ENCODE results near the gene MORN5.

The MORN5 gene

GRCh38 chr9:122192914-122193525 lies 33.3 kb downstream of the MORN5 start:
- no peak for DNase-seq

DNA sequence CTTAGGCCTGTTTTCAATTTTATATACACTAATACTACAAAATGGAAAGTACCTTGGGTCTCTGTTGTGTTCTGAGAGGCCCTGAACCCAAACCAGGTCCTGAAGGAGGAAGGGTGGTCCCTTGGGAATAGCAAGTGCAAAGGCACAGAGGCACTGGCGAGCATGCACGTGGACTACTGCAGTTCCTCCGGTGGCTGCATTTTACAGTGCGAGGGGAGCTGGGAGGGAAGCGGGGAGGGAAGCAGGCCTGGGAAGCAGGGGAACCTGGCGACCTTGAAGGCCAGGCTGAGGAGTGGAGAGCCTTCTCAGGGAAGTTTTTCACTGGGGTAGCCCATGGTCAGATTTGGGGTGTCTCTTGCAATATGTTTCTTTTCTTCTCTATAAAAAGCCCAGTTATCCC lies 33.9 kb downstream of the MORN5 start:
- no peak for DNase-seq

DNA sequence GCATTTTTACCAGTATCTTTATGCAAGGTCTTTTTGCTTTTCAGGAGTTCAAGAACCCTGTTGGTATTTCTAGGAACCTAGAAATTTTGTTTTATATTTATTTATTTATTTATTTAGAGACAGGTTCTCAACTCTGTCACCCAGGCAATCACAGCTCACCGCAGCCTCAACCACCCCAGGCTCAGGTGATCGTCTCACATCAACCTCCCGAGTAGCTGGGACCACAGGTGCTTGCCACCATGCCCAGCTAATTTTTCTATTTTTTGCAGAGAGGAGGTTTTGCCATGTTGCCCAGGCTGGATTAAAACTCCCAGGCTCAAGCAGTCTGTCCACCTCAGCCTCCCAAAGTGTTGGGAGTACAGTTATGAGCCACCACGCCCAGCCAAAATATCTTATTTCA lies 36.2 kb downstream of the MORN5 start:
- DNase-seq, result no peak

DNA sequence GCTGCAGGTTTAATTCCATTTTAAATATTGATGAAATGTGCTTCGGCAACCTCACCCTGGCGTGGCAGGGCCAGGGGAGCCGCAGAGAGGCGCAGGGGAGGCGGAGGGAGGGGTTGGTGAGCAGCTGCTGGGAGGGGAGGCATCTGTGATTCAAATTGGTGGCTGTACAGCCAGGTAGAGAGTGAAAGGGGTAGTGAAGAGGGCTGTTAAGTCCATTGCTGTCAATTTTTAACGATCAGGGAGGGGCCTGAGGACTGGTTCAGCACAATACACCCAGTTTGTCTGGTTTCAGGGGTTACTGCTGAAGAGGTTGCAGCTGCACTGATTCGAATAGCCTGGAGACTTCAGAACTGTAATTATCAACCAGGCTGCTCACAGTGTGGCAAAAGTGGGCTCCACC lies 37.7 kb downstream of the MORN5 start:
- no peak for DNase-seq

GRCh38 chr9:122197882-122198281 lies 38.2 kb downstream of the MORN5 start:
- DNase-seq, result no peak

- no peak for DNase-seq
Measured at GRCh38 chr9:122200960-122201595, 41.4 kb downstream of the MORN5 start.

GRCh38 chr9:122201641-122202040 lies 41.9 kb downstream of the MORN5 start:
- DNase-seq, result no peak

DNA sequence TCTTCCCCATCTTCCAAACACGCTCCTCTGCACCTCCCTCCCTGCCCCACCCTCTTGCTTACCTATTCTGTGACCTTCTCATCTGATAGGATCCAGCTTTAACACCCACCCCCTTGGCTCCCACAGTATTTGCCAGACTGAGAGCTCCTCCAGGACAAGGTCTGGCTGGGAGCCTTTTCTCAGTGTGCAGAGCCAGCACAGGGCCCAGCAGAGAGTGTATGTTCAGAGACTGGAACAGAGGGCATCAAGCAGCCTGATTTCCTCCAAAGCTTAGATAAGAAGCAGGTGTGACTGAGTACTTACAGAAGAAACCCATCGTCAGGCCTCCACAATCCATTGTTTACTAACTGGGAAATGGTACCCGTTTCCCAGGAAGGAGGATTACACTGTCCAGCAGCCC lies 42.4 kb downstream of the MORN5 start:
- no peak for DNase-seq

- no peak for DNase-seq
Measured at GRCh38 chr9:122204055-122204454, 44.3 kb downstream of the MORN5 start.

GRCh38 chr9:122204491-122204890 lies 44.8 kb downstream of the MORN5 start:
- DNase-seq, result no peak

DNA sequence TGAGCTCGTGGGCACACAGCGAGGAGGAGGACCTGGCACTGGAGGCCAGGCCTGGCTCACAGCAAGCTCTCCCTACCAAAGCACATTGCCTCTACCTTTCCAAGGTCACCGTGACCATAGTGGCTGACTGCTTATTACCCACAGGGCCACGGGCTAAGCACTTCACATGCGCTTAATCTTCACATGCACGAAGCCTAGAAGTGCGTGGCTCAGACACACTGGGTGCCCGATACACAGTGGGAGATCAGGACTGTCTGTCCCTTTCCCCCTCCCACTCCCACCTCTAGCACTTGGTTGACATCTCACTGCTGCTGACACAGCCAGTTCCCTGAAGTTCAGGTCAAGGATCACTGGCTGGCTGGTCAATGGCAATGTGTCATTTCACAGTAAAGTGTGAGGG lies 45.5 kb downstream of the MORN5 start:
- no peak for DNase-seq

GRCh38 chr9:122206118-122207046 lies 46.7 kb downstream of the MORN5 start:
- DNase-seq, result no peak

- DNase-seq, result no peak
Measured at GRCh38 chr9:122207096-122207495, 47.4 kb downstream of the MORN5 start.

DNA sequence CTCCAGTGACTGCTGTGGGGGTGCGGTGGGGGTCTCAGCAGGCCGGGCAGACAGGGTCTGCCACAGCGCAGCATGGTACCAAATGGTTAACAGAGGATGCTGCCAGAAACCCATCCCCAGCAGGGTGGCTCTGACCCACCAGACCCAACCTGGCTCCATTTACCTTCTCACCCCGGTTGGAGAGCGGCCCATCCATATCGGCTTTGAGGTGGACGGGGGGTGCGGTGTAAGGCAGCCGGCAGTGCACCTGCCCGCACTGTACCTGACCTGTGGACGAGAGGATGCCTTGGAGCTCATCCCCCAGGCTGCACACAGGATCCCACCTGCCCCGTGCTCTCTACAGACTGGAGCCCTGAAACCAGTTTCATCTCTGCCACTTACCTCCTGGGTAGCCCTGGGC lies 49.7 kb downstream of the MORN5 start:
- DNase-seq, result no peak

DNA sequence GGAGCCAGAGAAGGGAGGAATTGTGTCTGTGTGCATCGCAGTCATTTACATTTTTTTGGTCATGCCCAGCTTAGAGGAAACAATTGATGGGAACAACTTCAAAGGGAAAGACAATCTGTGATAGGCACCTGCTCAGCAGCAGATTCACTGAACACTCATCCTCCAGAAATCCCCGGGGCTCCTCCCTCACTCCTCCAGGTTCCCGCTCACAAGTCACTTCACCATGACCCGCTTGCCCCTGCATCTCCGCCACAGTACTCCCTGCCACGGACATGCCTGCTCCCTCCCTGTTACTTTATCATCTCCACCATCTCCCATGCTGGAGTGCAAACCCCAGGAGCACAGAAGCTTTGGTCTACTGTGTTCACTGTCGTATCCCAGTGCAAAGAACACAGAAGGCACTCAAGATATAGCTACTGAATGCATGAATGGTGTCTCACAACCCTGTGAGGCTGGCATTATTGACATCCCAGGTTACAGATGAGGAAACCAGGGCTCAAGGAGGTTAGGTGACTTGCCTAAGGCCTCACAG lies 52.8 kb downstream of the MORN5 start:
- no peak for DNase-seq

GRCh38 chr9:122213102-122213588 lies 53.4 kb downstream of the MORN5 start:
- DNase-seq, result no peak

GRCh38 chr9:122213589-122214413 lies 54.1 kb downstream of the MORN5 start:
- DNase-seq, result peak; percentile 60

GRCh38 chr9:122214507-122214906 lies 54.8 kb downstream of the MORN5 start:
- no peak for DNase-seq

DNA sequence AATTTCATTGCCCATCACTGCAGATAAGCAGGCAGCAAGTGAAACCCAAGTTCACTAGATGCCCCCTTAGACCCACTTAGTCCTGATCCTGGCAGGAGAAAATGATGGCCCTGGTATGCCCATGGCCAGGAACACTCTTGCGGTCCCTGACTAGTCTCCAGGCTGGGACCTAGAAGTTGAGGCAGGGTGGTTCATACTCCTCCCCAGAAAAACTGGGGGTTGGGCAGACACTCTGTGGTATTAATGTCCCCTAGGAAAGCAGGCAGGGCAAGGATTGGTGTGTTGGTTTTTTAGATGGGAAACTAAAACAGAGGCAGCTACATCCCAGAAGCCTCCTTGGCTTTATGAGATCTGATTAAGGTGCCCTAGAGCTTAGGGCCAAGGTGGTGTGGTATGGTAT lies 56.0 kb downstream of the MORN5 start:
- DNase-seq, result no peak

DNA sequence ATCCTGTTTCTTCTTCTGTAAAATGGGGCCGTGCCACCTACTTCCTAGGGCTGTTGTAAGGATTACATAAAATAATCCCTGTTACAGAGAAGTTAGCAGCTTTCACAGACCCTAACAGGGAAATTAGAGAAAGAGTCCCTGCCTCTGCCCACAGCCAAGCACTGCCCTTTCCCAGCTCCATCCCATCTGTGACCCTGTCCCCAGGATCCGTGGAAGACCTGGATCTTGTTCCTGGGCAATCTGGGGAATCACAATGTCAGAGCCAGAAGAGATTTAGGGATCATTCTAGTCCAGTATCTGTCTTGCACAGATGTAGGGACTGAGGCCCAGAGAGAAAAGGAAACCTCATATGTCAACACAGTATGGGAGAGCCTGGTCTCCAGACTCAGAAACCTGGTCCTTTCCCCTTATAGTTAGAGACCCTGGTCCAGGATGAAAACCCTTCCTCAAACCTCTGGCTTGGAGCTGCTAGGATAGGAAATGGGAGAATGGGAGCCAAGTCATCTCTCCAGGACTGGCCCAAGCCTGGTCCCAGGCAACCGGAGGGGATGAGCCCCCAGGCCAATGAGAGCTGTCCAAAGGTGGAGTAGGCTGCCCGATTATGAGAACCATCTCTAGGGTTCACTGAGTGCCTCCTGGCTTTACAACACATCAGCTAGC lies 56.6 kb downstream of the MORN5 start:
- DNase-seq, result no peak

GRCh38 chr9:122216798-122217418 lies 57.2 kb downstream of the MORN5 start:
- no peak for DNase-seq

- DNase-seq, result no peak
Measured at GRCh38 chr9:122217640-122218039, 57.9 kb downstream of the MORN5 start.

Data from activated naive CD4-positive, alpha-beta T cell treated with anti-CD3 and anti-CD28 coated beads, Interleukin-2, amount 50 U/mL, for 16 hours (primary cell).